ENCODE data around the gene HSPA5.
"Not testable (repeated sequence)": the region's sequence is repeated elsewhere in the genome, so short reads cannot be mapped to it uniquely, and the experiment has no call there.

- TF ChIP-seq CTCF, EZH2phosphoT487 (IDR thresholded peaks at IDR 0.05): not testable (repeated sequence)
Measured at GRCh38 chr9:125286935-125287433, 45.8 kb upstream of the HSPA5 start.

Measured in neural progenitor cell (in vitro differentiated cells).